ENCODE data around the gene ZBTB4.

ZBTB4 gene

DNA sequence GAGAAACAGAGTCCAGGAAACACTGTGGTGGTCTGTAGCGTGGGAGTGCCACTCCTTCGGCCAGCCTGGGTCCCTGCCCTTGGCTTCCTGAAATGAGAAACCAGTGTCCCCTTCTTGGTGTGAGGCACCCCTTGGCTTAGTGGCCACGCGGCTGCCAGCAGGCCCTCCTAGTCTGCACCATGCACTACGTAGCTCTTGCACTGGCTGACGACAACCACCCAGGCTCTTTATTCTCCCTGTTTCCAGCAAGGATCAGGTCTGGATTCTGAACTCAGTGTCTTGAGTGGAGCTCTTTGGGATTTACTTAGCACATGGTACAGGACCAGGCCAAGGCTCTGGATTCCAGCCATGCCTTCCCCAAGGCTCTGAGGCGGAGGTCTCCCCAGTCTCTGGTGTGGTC lies 51.9 kb downstream of the ZBTB4 start:
- H3K27ac ChIP-seq (ENCODE audit: low read length): no peak overlapping the region
- H3K27me3 ChIP-seq (ENCODE audit: insufficient read depth, low read length, poor library complexity): no peaks in the 10 kb centered on the region
- no peaks in the 10 kb centered on the region for H3K36me3 ChIP-seq (ENCODE audit: insufficient read depth, low read length)
- ATAC-seq (ENCODE audit: insufficient read depth, low read depth) (no peak), DNase-seq (no peak)
- no peak overlapping the region for H3K4me3 ChIP-seq (ENCODE audit: low read depth in 1 of 2, low read length in 2 of 2)
- H3K9me3 ChIP-seq (ENCODE audit: insufficient read depth, low read length, severe bottlenecking): no peaks in the 10 kb centered on the region
- no peaks in the 10 kb centered on the region; the same call in 1 of the 2 replicates for H4K20me1 ChIP-seq (ENCODE audit: insufficient read depth, low read length)
- H3K4me1 ChIP-seq (ENCODE audit: insufficient read depth, low read length): no peaks in the 10 kb centered on the region
- H3K79me2 ChIP-seq (ENCODE audit: insufficient read depth, low read length): no peaks in the 10 kb centered on the region
- no peak overlapping the region for H3K9ac ChIP-seq (ENCODE audit: low read depth, low read length)
- TF ChIP-seq CTCF (IDR thresholded peaks at IDR 0.05; ENCODE audit: borderline replicate concordance, extremely low read depth, low read length, poor library complexity, severe bottlenecking) (no peak), EZH2 (IDR thresholded peaks at IDR 0.05; ENCODE audit: borderline replicate concordance, low read depth, low read length, severe bottlenecking) (no peak)
- H2AFZ ChIP-seq (ENCODE audit: low read depth, low read length): no peak overlapping the region
- H3K4me2 ChIP-seq (ENCODE audit: insufficient read depth, low read length): no peak overlapping the region

- Histone ChIP-seq H3K9me3 (ENCODE audit: insufficient read depth, low read length, severe bottlenecking) (no peaks in the 10 kb centered on the region), H4K20me1 (ENCODE audit: insufficient read depth, low read length) (no peaks in the 10 kb centered on the region; the same call in 1 of the 2 replicates), H3K36me3 (ENCODE audit: insufficient read depth, low read length) (no peaks in the 10 kb centered on the region), H3K4me2 (ENCODE audit: insufficient read depth, low read length) (no peak overlapping the region), H3K4me1 (ENCODE audit: insufficient read depth, low read length) (no peaks in the 10 kb centered on the region), H2AFZ (ENCODE audit: low read depth, low read length) (no peak overlapping the region), H3K4me3 (ENCODE audit: low read depth in 1 of 2, low read length in 2 of 2) (no peak overlapping the region), H3K79me2 (ENCODE audit: insufficient read depth, low read length) (no peaks in the 10 kb centered on the region), H3K27ac (ENCODE audit: low read length) (no peak overlapping the region), H3K9ac (ENCODE audit: low read depth, low read length) (no peak overlapping the region), H3K27me3 (ENCODE audit: insufficient read depth, low read length, poor library complexity) (no peaks in the 10 kb centered on the region)
- TF ChIP-seq CTCF (IDR thresholded peaks at IDR 0.05; ENCODE audit: borderline replicate concordance, extremely low read depth, low read length, poor library complexity, severe bottlenecking) (no peak), EZH2 (IDR thresholded peaks at IDR 0.05; ENCODE audit: borderline replicate concordance, low read depth, low read length, severe bottlenecking) (no peak)
- DNase-seq (no peak), ATAC-seq (ENCODE audit: insufficient read depth, low read depth) (no peak)
Measured at GRCh38 chr17:7426896-7427489, 52.4 kb downstream of the ZBTB4 start.

DNA sequence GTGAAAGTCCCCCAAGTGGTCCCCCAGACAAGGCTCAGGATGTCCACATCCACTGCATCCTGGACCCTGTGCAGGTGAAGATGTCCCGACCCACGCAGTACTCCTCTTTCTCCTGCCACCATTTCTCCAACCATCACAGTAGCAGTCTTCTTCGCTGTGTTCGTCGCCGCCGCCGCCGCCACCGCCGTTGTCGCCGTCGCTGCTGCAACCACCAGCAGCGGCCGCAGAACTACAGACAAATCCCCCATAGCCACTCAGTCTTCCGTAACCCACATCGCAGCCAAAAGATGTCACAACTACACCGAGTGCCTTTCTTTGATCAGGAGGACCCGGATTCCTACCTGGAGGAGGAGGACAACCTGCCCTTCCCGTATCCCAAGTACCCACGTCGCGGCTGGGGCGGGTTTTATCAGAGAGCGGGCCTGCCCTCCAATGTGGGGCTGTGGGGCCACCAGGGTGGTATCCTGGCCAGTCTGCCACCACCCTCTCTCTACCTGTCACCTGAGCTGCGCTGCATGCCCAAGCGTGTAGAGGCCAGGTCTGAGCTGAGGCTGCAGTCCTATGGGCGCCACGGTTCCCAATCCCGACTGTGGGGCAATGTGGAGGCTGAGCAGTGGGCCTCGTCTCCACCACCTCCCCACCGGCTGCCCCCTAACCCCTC lies 53.1 kb downstream of the ZBTB4 start:
- TF ChIP-seq CTCF (IDR thresholded peaks at IDR 0.05; ENCODE audit: borderline replicate concordance, extremely low read depth, low read length, poor library complexity, severe bottlenecking) (no peak), EZH2 (IDR thresholded peaks at IDR 0.05; ENCODE audit: borderline replicate concordance, low read depth, low read length, severe bottlenecking) (no peak)

More for the DNA sequence above, 53.1 kb downstream of the ZBTB4 start:
- H4K20me1 ChIP-seq (ENCODE audit: insufficient read depth, low read length): no peaks in the 10 kb centered on the region; the same call in 1 of the 2 replicates
- H2AFZ ChIP-seq (ENCODE audit: low read depth, low read length): no peak overlapping the region
- H3K36me3 ChIP-seq (ENCODE audit: insufficient read depth, low read length): no peaks in the 10 kb centered on the region
- no peaks in the 10 kb centered on the region for H3K27me3 ChIP-seq (ENCODE audit: insufficient read depth, low read length, poor library complexity)
- H3K4me2 ChIP-seq (ENCODE audit: insufficient read depth, low read length): no peak overlapping the region
- no peak overlapping the region for H3K9ac ChIP-seq (ENCODE audit: low read depth, low read length)
- no peak overlapping the region for H3K4me3 ChIP-seq (ENCODE audit: low read depth in 1 of 2, low read length in 2 of 2)
- no peak overlapping the region for H3K27ac ChIP-seq (ENCODE audit: low read length)
- ATAC-seq (ENCODE audit: insufficient read depth, low read depth) (no peak), DNase-seq (no peak)
- no peaks in the 10 kb centered on the region for H3K9me3 ChIP-seq (ENCODE audit: insufficient read depth, low read length, severe bottlenecking)
- no peaks in the 10 kb centered on the region for H3K4me1 ChIP-seq (ENCODE audit: insufficient read depth, low read length)
- no peaks in the 10 kb centered on the region for H3K79me2 ChIP-seq (ENCODE audit: insufficient read depth, low read length)
